ENCODE data around the gene ZKSCAN5.

The ZKSCAN5 gene

GRCh38 chr7:99504603-99505323 is at the start of gene ZKSCAN5:
TSS of gene ZKSCAN5 (plus strand) at chr7:99504662. CDS start at chr7:99506045, 1,383 bp downstream.
- peak; percentile 96 for DNase-seq (ENCODE audit: low spot score)

DNA sequence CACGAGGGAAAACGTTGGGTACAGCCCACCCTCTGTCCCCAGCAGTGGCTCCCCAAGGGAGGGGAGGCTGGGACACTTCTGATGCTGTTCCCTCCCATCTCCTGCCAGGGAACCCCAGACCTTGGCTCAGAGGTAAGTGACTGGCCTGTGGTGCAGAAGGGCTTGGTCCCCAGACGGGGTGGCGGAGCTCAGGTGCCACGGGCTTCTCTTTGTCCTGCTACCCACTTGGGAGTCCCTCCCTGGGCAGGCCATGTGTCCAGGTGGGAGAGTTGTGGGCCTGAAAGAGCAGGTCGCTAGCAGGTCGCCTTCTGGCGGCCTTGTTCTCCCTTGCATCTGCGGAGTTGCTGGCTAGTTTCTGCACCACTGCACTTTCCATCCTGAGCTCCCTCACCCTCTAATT is 48.6 kb upstream of the ZKSCAN5 start:
- DNase-seq (ENCODE audit: low spot score), result peak; percentile 5

GRCh38 chr7:99456288-99456687 is 48.2 kb upstream of the ZKSCAN5 start:
- peak; percentile 4 for DNase-seq (ENCODE audit: low spot score)

GRCh38 chr7:99457050-99457649 is 47.3 kb upstream of the ZKSCAN5 start:
- DNase-seq (ENCODE audit: low spot score), result peak; percentile 2

GRCh38 chr7:99457650-99458493 is 46.6 kb upstream of the ZKSCAN5 start:
- peak; percentile 4 for DNase-seq (ENCODE audit: low spot score)

GRCh38 chr7:99459087-99459486 is 45.4 kb upstream of the ZKSCAN5 start:
- DNase-seq (ENCODE audit: low spot score), result peak; percentile 27

- DNase-seq (ENCODE audit: low spot score), result no peak
Measured at GRCh38 chr7:99460651-99461050, 43.8 kb upstream of the ZKSCAN5 start.

GRCh38 chr7:99461221-99461620 is 43.2 kb upstream of the ZKSCAN5 start:
- DNase-seq (ENCODE audit: low spot score), result no peak

DNA sequence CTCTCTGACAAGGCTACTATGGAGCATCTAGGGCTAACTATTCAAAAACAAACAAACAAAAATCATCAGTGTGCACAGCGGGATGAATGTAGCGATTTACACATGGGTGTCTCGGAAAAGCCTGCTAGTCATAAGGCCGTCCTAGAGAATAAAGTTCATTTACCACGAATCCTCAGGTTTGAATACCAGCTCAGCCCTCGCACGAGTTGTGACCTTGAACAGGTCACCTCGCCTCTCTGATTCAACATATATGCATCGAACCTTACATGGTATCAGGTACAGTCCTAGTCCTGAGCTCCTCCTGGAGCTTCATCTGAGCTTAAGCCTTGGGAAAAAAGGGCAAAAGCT is 39.1 kb upstream of the ZKSCAN5 start:
- no peak for DNase-seq (ENCODE audit: low spot score)

- no peak for DNase-seq (ENCODE audit: low spot score)
Measured at GRCh38 chr7:99468336-99468918, 36.0 kb upstream of the ZKSCAN5 start.

DNA sequence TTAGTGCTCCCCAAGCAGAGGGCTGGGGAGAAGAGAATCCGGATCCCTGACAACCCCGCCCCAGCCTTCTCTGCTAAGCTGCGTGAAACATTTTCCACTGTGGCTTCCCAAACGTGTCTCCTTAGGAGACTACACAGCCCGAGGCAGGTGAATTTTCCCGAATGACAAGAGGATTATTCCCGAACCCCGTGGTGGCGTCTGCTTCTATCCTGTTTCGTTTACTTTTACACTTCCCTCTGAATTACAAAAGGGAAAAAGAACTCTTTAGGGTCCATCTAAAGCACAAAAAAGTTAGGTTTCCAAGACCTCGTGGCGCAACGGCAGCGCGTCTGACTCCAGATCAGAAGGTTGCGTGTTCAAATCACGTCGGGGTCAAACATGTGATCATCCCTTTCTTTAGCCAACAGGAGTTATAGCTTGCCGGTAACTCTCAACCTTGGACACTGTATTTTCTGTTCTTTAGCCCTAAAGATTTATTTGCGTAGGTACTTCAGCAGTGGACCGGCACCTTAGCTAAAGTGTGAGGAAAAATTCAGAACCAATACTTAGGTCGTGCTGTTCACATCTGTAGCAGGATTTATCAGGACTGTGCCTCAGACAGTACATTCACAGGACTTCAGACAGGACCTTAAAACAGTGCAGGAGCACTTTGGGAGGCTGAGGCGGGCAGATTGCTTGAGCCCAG is 34.9 kb upstream of the ZKSCAN5 start:
- no peak for DNase-seq (ENCODE audit: low spot score)

GRCh38 chr7:99472561-99473314 is 31.7 kb upstream of the ZKSCAN5 start, which contains the start of gene ZNF789:
TSS of gene ZNF789 (plus strand) at chr7:99472890. CDS start at chr7:99476457, 3,567 bp downstream.
- DNase-seq (ENCODE audit: low spot score), result peak; percentile 99

GRCh38 chr7:99473315-99473596 is 31.2 kb upstream of the ZKSCAN5 start:
- DNase-seq (ENCODE audit: low spot score), result peak; percentile 72

- DNase-seq (ENCODE audit: low spot score), result no peak
Measured at GRCh38 chr7:99476107-99476506, 28.4 kb upstream of the ZKSCAN5 start.

DNA sequence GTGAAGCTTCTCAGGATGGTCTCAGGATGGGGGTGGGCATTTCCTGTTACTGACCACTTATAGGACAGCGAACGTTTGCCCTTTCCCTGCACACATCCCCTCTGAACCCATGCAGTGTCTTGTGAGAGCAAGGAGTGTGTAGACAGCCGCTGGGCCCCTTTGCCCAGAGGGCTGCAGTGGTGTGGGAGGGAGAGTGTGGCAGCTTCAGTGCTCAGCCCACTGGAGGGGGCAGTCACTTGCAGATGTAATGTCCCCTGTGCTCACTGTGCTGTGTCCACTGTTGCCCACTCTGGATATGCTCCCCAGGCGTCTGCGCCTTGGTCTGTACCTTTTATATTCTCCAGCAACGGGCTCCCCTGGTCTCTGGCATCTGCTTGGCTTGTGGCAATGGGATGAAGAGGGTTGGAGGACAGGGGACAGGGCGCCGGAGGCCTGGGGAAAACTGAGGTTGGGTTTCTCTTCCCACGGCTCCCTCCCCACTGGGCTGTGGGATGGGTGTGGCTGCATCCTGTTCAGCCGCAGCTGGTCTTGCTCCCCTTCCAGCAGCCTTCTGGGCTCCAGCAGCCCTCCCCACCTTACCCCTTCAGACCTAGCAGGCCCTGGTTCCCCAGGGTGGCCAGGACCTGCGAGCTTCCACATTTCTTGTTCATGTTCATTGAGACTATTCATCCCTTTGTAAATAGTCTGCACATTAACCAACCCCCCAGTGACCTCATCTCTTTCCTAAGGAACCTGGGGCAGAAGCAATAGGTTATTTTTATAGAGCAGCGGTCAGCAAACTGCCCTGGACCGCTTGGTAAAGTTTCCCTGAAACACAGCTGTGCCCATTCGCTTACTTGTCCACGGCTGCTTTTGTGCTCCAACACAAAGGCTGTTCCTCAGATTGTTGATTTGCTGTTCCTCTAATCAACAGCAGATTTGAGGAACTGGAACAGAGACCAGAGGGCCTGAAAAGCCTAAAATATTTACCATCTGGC is 25.7 kb upstream of the ZKSCAN5 start:
- peak; percentile 59 for DNase-seq (ENCODE audit: low spot score)

GRCh38 chr7:99485094-99485493 is 19.4 kb upstream of the ZKSCAN5 start:
- no peak for DNase-seq (ENCODE audit: low spot score)

- no peak for DNase-seq (ENCODE audit: low spot score)
Measured at GRCh38 chr7:99489235-99489634, 15.2 kb upstream of the ZKSCAN5 start.

DNA sequence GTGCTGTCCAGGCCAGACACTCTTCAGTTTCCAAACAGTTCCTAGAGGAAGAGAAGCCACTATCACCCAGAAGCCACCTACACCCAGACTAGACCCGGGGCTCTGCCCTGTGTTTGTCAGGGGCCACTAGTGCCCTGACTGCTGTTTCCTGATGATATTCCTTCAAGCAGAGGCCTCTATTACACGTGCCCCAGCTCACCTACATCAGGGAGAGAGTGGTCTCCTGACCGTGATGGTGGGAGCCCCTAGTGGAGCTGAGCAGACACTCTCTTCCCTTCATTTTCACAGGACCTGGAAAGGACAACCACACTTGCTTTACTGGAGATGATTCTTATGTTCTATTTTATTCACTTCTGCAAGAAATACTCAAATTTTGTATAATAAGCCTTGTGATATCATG is 13.6 kb upstream of the ZKSCAN5 start:
- no peak for DNase-seq (ENCODE audit: low spot score)

GRCh38 chr7:99493823-99494222 is 10.6 kb upstream of the ZKSCAN5 start:
- DNase-seq (ENCODE audit: low spot score), result no peak
